Activated naive CD8-positive, alpha-beta T cell treated with anti-CD3 and anti-CD28 coated beads for 36 hours (primary cell): Measurements from ENCODE around the gene ABCA13. TPM values are rescaled to one million over a fixed set of nuclear protein-coding genes. Genes with fewer than 3 reads are reported as not detected.

Experiments used
- DNase-seq: peaks from one replicate; pipeline ENCODE4 v3.0.0; 2021
- H3K27ac Mint-ChIP-seq: one replicate; pipeline ENCODE4 v1.8.0; 2022; ENCODE audit warnings: mild to moderate bottlenecking, moderate library complexity, mixed read lengths
- H3K27me3 Mint-ChIP-seq: one replicate; pipeline ENCODE4 v1.8.0; 2022; ENCODE audit warnings: mild to moderate bottlenecking, mixed read lengths
- H3K36me3 Mint-ChIP-seq: one replicate; pipeline ENCODE4 v1.8.0; 2021; ENCODE audit warnings: mild to moderate bottlenecking, mixed read lengths
- H3K4me1 Mint-ChIP-seq: one replicate; pipeline ENCODE4 v1.8.0; 2021; ENCODE audit warnings: mixed read lengths
- H3K4me3 Mint-ChIP-seq: one replicate; pipeline ENCODE4 v1.8.0; 2022; ENCODE audit warnings: mild to moderate bottlenecking, moderate library complexity, mixed read lengths
- H3K9me3 Mint-ChIP-seq: one replicate; pipeline ENCODE4 v1.8.0; 2022; ENCODE audit warnings: mixed read lengths
- total RNA-seq, 2 experiments: library from RNA; stranded (reverse); gene quantifications; one replicate each; pipeline ENCODE4 v1.2.3, GENCODE V29; 2021

The ABCA13 gene
- total RNA-seq, 2 experiments from 2014 or later, result 0.04 TPM

GRCh38 chr7:48384180-48384752, 213.0 kb downstream of the ABCA13 start:
- H3K36me3 Mint-ChIP-seq, result no peaks in the 10 kb centered on the region
- no peaks in the 10 kb centered on the region for H3K4me1 Mint-ChIP-seq
- H3K4me3 Mint-ChIP-seq, result no peak overlapping the region
- DNase-seq, result no peak
- no peaks in the 10 kb centered on the region for H3K27me3 Mint-ChIP-seq
- H3K27ac Mint-ChIP-seq, result no peak overlapping the region
- H3K9me3 Mint-ChIP-seq, result no peaks in the 10 kb centered on the region

- Mint-ChIP-seq H3K4me3 (no peak overlapping the region), H3K4me1 (peaks cover 5% of the 10 kb centered on the region), H3K9me3 (no peaks in the 10 kb centered on the region), H3K27ac (no peak overlapping the region), H3K36me3 (no peaks in the 10 kb centered on the region), H3K27me3 (no peaks in the 10 kb centered on the region)
- DNase-seq, result no peak
Observed at GRCh38 chr7:48387932-48388331, 216.7 kb downstream of the ABCA13 start.

GRCh38 chr7:48388911-48389310, 217.7 kb downstream of the ABCA13 start:
- no peaks in the 10 kb centered on the region for H3K27me3 Mint-ChIP-seq
- H3K4me1 Mint-ChIP-seq, result peaks cover 5% of the 10 kb centered on the region
- no peak for DNase-seq
- H3K27ac Mint-ChIP-seq, result no peak overlapping the region
- H3K36me3 Mint-ChIP-seq, result no peaks in the 10 kb centered on the region
- H3K9me3 Mint-ChIP-seq, result no peaks in the 10 kb centered on the region
- H3K4me3 Mint-ChIP-seq, result no peak overlapping the region

- no peaks in the 10 kb centered on the region for H3K36me3 Mint-ChIP-seq
- DNase-seq, result no peak
- H3K27me3 Mint-ChIP-seq, result no peaks in the 10 kb centered on the region
- H3K27ac Mint-ChIP-seq, result no peak overlapping the region
- H3K9me3 Mint-ChIP-seq, result no peaks in the 10 kb centered on the region
- H3K4me3 Mint-ChIP-seq, result no peak overlapping the region
- H3K4me1 Mint-ChIP-seq, result peaks cover 5% of the 10 kb centered on the region
Observed at GRCh38 chr7:48389977-48390376, 218.7 kb downstream of the ABCA13 start.

GRCh38 chr7:48390388-48391327, 219.4 kb downstream of the ABCA13 start:
- Mint-ChIP-seq H3K27ac (no peak overlapping the region), H3K9me3 (no peaks in the 10 kb centered on the region), H3K36me3 (no peaks in the 10 kb centered on the region), H3K4me3 (no peak overlapping the region), H3K27me3 (no peaks in the 10 kb centered on the region), H3K4me1 (peaks cover 5% of the 10 kb centered on the region)
- no peak for DNase-seq

GRCh38 chr7:48398191-48398590, 226.9 kb downstream of the ABCA13 start:
- H3K9me3 Mint-ChIP-seq, result no peaks in the 10 kb centered on the region
- no peak for DNase-seq
- H3K27ac Mint-ChIP-seq, result no peak overlapping the region
- H3K4me3 Mint-ChIP-seq, result no peak overlapping the region
- no peaks in the 10 kb centered on the region for H3K36me3 Mint-ChIP-seq
- H3K4me1 Mint-ChIP-seq, result no peaks in the 10 kb centered on the region
- no peaks in the 10 kb centered on the region for H3K27me3 Mint-ChIP-seq

- Mint-ChIP-seq H3K4me3 (no peak overlapping the region), H3K36me3 (no peaks in the 10 kb centered on the region), H3K9me3 (no peaks in the 10 kb centered on the region), H3K27me3 (no peaks in the 10 kb centered on the region), H3K4me1 (no peaks in the 10 kb centered on the region), H3K27ac (no peak overlapping the region)
- no peak for DNase-seq
Observed at GRCh38 chr7:48402721-48403120, 231.5 kb downstream of the ABCA13 start.

- Mint-ChIP-seq H3K4me1 (peaks cover 7% of the 10 kb centered on the region), H3K36me3 (no peaks in the 10 kb centered on the region), H3K27ac (no peak overlapping the region), H3K27me3 (no peaks in the 10 kb centered on the region), H3K4me3 (no peak overlapping the region), H3K9me3 (no peaks in the 10 kb centered on the region)
- no peak for DNase-seq
Observed at GRCh38 chr7:48408731-48409130, 237.5 kb downstream of the ABCA13 start.

- Mint-ChIP-seq H3K4me3 (no peak overlapping the region), H3K27me3 (no peaks in the 10 kb centered on the region), H3K9me3 (no peaks in the 10 kb centered on the region), H3K27ac (no peak overlapping the region), H3K36me3 (no peaks in the 10 kb centered on the region), H3K4me1 (peaks cover 7% of the 10 kb centered on the region)
- DNase-seq, result peak; percentile 30
Observed at GRCh38 chr7:48411619-48412018, 240.4 kb downstream of the ABCA13 start.

- H3K4me3 Mint-ChIP-seq, result no peak overlapping the region
- H3K9me3 Mint-ChIP-seq, result no peaks in the 10 kb centered on the region
- DNase-seq, result no peak
- peaks cover 7% of the 10 kb centered on the region for H3K4me1 Mint-ChIP-seq
- no peak overlapping the region for H3K27ac Mint-ChIP-seq
- no peaks in the 10 kb centered on the region for H3K36me3 Mint-ChIP-seq
- no peaks in the 10 kb centered on the region for H3K27me3 Mint-ChIP-seq
Observed at GRCh38 chr7:48414011-48414732, 242.9 kb downstream of the ABCA13 start.

- Mint-ChIP-seq H3K27me3 (no peaks in the 10 kb centered on the region), H3K27ac (no peak overlapping the region), H3K9me3 (no peaks in the 10 kb centered on the region), H3K36me3 (no peaks in the 10 kb centered on the region), H3K4me3 (no peak overlapping the region), H3K4me1 (peaks cover 5% of the 10 kb centered on the region)
- DNase-seq, result no peak
Observed at GRCh38 chr7:48416327-48416908, 245.2 kb downstream of the ABCA13 start.

GRCh38 chr7:48419401-48419800, 248.1 kb downstream of the ABCA13 start:
- Mint-ChIP-seq H3K4me1 (no peaks in the 10 kb centered on the region), H3K27me3 (no peaks in the 10 kb centered on the region), H3K4me3 (no peak overlapping the region), H3K27ac (no peak overlapping the region), H3K9me3 (no peaks in the 10 kb centered on the region), H3K36me3 (no peaks in the 10 kb centered on the region)
- DNase-seq, result no peak

- Mint-ChIP-seq H3K4me1 (no peaks in the 10 kb centered on the region), H3K27me3 (no peaks in the 10 kb centered on the region), H3K27ac (no peak overlapping the region), H3K9me3 (no peaks in the 10 kb centered on the region), H3K36me3 (no peaks in the 10 kb centered on the region), H3K4me3 (no peak overlapping the region)
- no peak for DNase-seq
Observed at GRCh38 chr7:48420206-48420605, 248.9 kb downstream of the ABCA13 start.

GRCh38 chr7:48421357-48421756, 250.1 kb downstream of the ABCA13 start:
- no peaks in the 10 kb centered on the region for H3K27me3 Mint-ChIP-seq
- no peak overlapping the region for H3K4me3 Mint-ChIP-seq

GRCh38 chr7:48424731-48425130, 253.5 kb downstream of the ABCA13 start:
- no peak for DNase-seq
- no peak overlapping the region for H3K27ac Mint-ChIP-seq
- no peaks in the 10 kb centered on the region for H3K4me1 Mint-ChIP-seq
- no peaks in the 10 kb centered on the region for H3K36me3 Mint-ChIP-seq
- H3K4me3 Mint-ChIP-seq, result no peak overlapping the region
- H3K9me3 Mint-ChIP-seq, result no peaks in the 10 kb centered on the region
- H3K27me3 Mint-ChIP-seq, result no peaks in the 10 kb centered on the region

More at GRCh38 chr7:48421357-48421756, 250.1 kb downstream of the ABCA13 start:
- no peaks in the 10 kb centered on the region for H3K9me3 Mint-ChIP-seq
- H3K36me3 Mint-ChIP-seq, result no peaks in the 10 kb centered on the region
- no peak overlapping the region for H3K27ac Mint-ChIP-seq
- H3K4me1 Mint-ChIP-seq, result no peaks in the 10 kb centered on the region
- DNase-seq, result no peak
